Heart left ventricle (tissue), 16 donors: ENCODE data around the gene BIRC7. TPM values are rescaled to one million over a fixed set of nuclear protein-coding genes. Genes with fewer than 3 reads are reported as not detected.

Experiments used
- ATAC-seq, 4 donors: fragments of 200-7000 bp; cut with Tn5 transposase; one replicate each; pipeline ENCODE4 v1.9.1; 2020 to 2022; ENCODE audit warnings: moderate library complexity in 4 of 4, mild to moderate bottlenecking in 3 of 4, moderate number of reproducible peaks in 1 of 4
- DNase-seq, 5 donors: peaks; one replicate each; pipeline ENCODE4 v3.0.0-alpha.2; 2020
- H3K27ac ChIP-seq, 12 donors: fragments of 200-600 bp; sonication (generic) in 4 of 12; one replicate each; pipeline versions ENCODE4 v1.5.0 to v1.8.0; 2016 to 2022; ENCODE audit warnings: mild to moderate bottlenecking in 2 of 12
- H3K27me3 ChIP-seq, 9 donors: fragments of 200-600 bp; sonication (generic) in 2 of 9; one replicate each; pipeline versions ENCODE4 v1.5.1 to v1.8.0; 2016 to 2022; ENCODE audit warnings: mild to moderate bottlenecking in 3 of 9
- H3K36me3 ChIP-seq, 9 donors: fragments of 200-600 bp; sonication (generic) in 2 of 9; one replicate each; pipeline versions ENCODE4 v1.5.0 to v1.8.0; 2018 to 2022; ENCODE audit warnings: mild to moderate bottlenecking in 2 of 9
- H3K4me1 ChIP-seq, 12 donors: fragments of 200-600 bp; sonication (generic) in 4 of 12; one replicate each; pipeline versions ENCODE4 v1.5.0 to v1.8.0; 2016 to 2022; ENCODE audit warnings: mild to moderate bottlenecking in 3 of 12
- H3K4me3 ChIP-seq, 12 donors: fragments of 200-600 bp; sonication (generic) in 4 of 12; one replicate each; pipeline versions ENCODE4 v1.5.0 to v1.8.0; 2017 to 2022; ENCODE audit warnings: mild to moderate bottlenecking in 9 of 12, moderate library complexity in 4 of 12
- H3K9me3 ChIP-seq, 12 donors: fragments of 200-600 bp; sonication (generic) in 4 of 12; one replicate each; pipeline versions ENCODE4 v1.5.0 to v1.8.0; 2016 to 2022; ENCODE audit warnings: mild to moderate bottlenecking in 1 of 12
- CTCF ChIP-seq, 12 donors: fragments of 200-600 bp; sonication (generic) in 4 of 12; IDR thresholded peaks; one replicate each; pipeline versions ENCODE4 v1.5.0 to v1.8.0; 2018 to 2022; ENCODE audit warnings: antibody characterized with exemption in 12 of 12, mild to moderate bottlenecking in 5 of 12
- POLR2A ChIP-seq, 2 donors: fragments of 450-650 bp; IDR thresholded peaks; one replicate each; pipeline ENCODE4 v1.6.1; 2017; ENCODE audit warnings: antibody characterized with exemption in 2 of 2, mild to moderate bottlenecking in 2 of 2, moderate library complexity in 2 of 2
- WGBS, 4 donors: extraction: QIAGEN DNeasy Blood & Tissue Kit in 2 of 4; methylation state at CpG; one replicate each; pipeline versions ENCODE4 v1.1.5 to v1.1.7; 2013 to 2018; 5-methylcytosine and 5-hydroxymethylcytosine counted together
- intact Hi-C, 10 donors: fragments of 100-400 bp; cut with DNase I; formaldehyde crosslinking; loops; one replicate each; pipeline versions ENCODE4 v1.11.1 to v1.14.2; 2022
- polyA plus RNA-seq, 2 donors: library from polyadenylated mRNA; stranded (reverse); fragments of 200-250 nt; gene quantifications; one replicate each; pipeline ENCODE4 v1.2.3, GENCODE V29; 2013
- total RNA-seq, 9 donors: library from RNA; depleted of rRNA in 2 of 9; stranded (reverse); fragments of >200 nt in 2 of 9; fragmentation: NEBNext Ultra II Directional in 3 of 9; extraction: Animal tissue kit (Norgen Biotek cat#: 25700) in 3 of 9; gene quantifications; one replicate each; pipeline versions ENCODE4 v1.1.0 to v1.2.4, GENCODE V29; 2016 to 2023
- donor health status: ischemic (EF 13 %, LVEDD 7.1; RV severe dilation, severe dysfunction).
- donor health status: healthy with polysubstance abuse.
- donor health status: DM: no; HTN: yes; CAD: no.
- donor health status: DM: no; HTN: no; CAD: no.
- donor health status: ischemic (EF 25% LVEDD 6.9; RV normal size, moderate dysfunction).
- donor health status: ischemic (EF 25% LVEDD 5.7; RV mildly dilated, moderate dysfunction).
- donor health status: healthy.
- donor health status: DM: yes; HTN: yes; CAD: no.
- donor health status: ischemic (EF 35%, LVEDD 5.7; RV mildly dilated, moderate dysfunction).
- donor health status: nonischemic (EF 11% LVEDD 7.7; RV severe dilation, severe dysfunction).
- donor health status: DM: yes; HTN: yes; CAD: no.
- donor health status: PGD.
- donor health status: ischemic (EF 29% LVEDD 5.4; RV normal size, mild dysfunction).
- donor health status: nonischemic (EF 23%, LVEDD 6.1; RV moderate dilation, normal function).

BIRC7 gene
- total and polyA plus RNA-seq, 11 donors, result 0.20 to 5.6 (median 0.50) TPM; not detected in 5

DNA sequence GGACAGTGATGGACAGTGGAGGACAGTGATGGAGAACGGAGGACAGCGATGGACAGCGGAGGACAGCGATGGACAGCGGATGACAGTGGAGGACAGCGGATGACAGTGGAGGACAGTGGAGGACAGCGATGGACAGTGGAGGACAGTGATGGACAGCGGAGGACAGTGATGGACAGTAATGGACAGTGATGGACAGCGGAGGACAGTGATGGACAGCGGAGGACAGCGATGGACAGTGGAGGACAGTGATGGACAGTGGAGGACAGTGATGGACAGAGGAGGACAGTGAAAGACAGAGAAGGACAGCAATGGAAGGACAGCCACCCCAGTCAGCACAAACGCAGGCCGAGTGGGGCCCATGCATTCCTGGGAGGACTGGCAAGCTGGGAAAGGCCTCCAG, 21.9 kb downstream of the BIRC7 start:
- no peaks in the 10 kb centered on the region for H3K36me3 ChIP-seq
- intact Hi-C loops, result no loop called here
- H3K27me3 ChIP-seq, result peaks cover 28 to 83% (median 43%) of the 10 kb centered on the region in 9 donors
- no peak overlapping the region for H3K27ac ChIP-seq
- TF ChIP-seq POLR2A (IDR thresholded peaks at IDR 0.05) (no peak), CTCF (IDR thresholded peaks at IDR 0.05) (no peak)
- H3K4me3 ChIP-seq, result no peak overlapping the region
- no peak for ATAC-seq
- H3K9me3 ChIP-seq, result no peaks in the 10 kb centered on the region
- DNase-seq, result no peak
- H3K4me1 ChIP-seq, result peaks cover 0 to 21% (median 4%) of the 10 kb centered on the region in 12 donors
- 87 to 92% (median 89%) methylated on average over 12 to 13 of the region's 13 CpGs for WGBS, 4 donors

GRCh38 chr20:63258781-63259180, 23.1 kb downstream of the BIRC7 start:
- H3K9me3 ChIP-seq, result no peaks in the 10 kb centered on the region
- WGBS, 4 donors, result 38 to 43% (median 40%) methylated on average over 4 to 8 of the region's 8 CpGs
- no peak for DNase-seq
- H3K4me1 ChIP-seq, result peaks cover 0 to 11% (median 0%) of the 10 kb centered on the region in 12 donors
- TF ChIP-seq CTCF (IDR thresholded peaks at IDR 0.05) (no peak), POLR2A (IDR thresholded peaks at IDR 0.05) (no peak)
- ATAC-seq, result no peak
- intact Hi-C loops, result no loop called here
- H3K27ac ChIP-seq, result no peak overlapping the region
- H3K4me3 ChIP-seq, result no peak overlapping the region
- H3K27me3 ChIP-seq, result peaks cover 18 to 81% (median 35%) of the 10 kb centered on the region in 9 donors
- H3K36me3 ChIP-seq, result no peaks in the 10 kb centered on the region

GRCh38 chr20:63259734-63260460, 24.2 kb downstream of the BIRC7 start:
- Histone ChIP-seq H3K27me3 (peaks cover 11 to 80% (median 27%) of the 10 kb centered on the region in 9 donors), H3K4me1 (no peaks in the 10 kb centered on the region), H3K27ac (no peak overlapping the region), H3K36me3 (no peaks in the 10 kb centered on the region), H3K9me3 (no peaks in the 10 kb centered on the region), H3K4me3 (no peak overlapping the region)
- ATAC-seq (no peak), DNase-seq (no peak)
- intact Hi-C loops, result no loop called here
- WGBS, 4 donors, result 73 to 80% (median 76%) methylated on average over 25 of the region's 25 CpGs
- TF ChIP-seq POLR2A (IDR thresholded peaks at IDR 0.05) (no peak), CTCF (IDR thresholded peaks at IDR 0.05) (no peak)

- Histone ChIP-seq H3K4me3 (no peak overlapping the region), H3K36me3 (no peaks in the 10 kb centered on the region), H3K27me3 (peaks cover 8 to 80% (median 23%) of the 10 kb centered on the region in 9 donors), H3K27ac (no peak overlapping the region), H3K9me3 (no peaks in the 10 kb centered on the region), H3K4me1 (no peaks in the 10 kb centered on the region)
- TF ChIP-seq POLR2A (IDR thresholded peaks at IDR 0.05) (no peak), CTCF (IDR thresholded peaks at IDR 0.05) (no peak)
- DNase-seq (no peak), ATAC-seq (no peak)
- intact Hi-C loops, result no loop called here
- 81 to 88% (median 84%) methylated on average over 13 to 15 of the region's 15 CpGs for WGBS, 4 donors
Observed at GRCh38 chr20:63260521-63260920, 24.8 kb downstream of the BIRC7 start.
